ENCODE results near the gene GTF2E1. TPM values are rescaled to one million over a fixed set of nuclear protein-coding genes. Genes with fewer than 3 reads are reported as not detected.

GTF2E1 gene
- total RNA-seq, 2 donors from 2014 or later = 15.3 to 17.5 TPM

GRCh38 chr3:120821426-120821825, 78.9 kb downstream of the GTF2E1 start:
- Histone ChIP-seq H3K27ac (no peak overlapping the region), H3K27me3 (replicated peaks; ENCODE audit: insufficient read depth) (no peaks in the 10 kb centered on the region), H3K4me3 (no peak overlapping the region), H3K4me1 (replicated peaks) (no peaks in the 10 kb centered on the region), H3K9me3 (no peaks in the 10 kb centered on the region), H3K36me3 (no peaks in the 10 kb centered on the region)
- no peak for DNase-seq (ENCODE audit: low spot score)
- intact Hi-C loops (cut with DNase I) = no loop called here
- TF ChIP-seq POLR2AphosphoS5 (IDR thresholded peaks at IDR 0.05) = no peak
- TF ChIP-seq CTCF (IDR thresholded peaks at IDR 0.05) = no peak
- TF ChIP-seq POLR2A (IDR thresholded peaks at IDR 0.05) = no peak

- Histone ChIP-seq H3K27me3 (replicated peaks; ENCODE audit: insufficient read depth) (no peaks in the 10 kb centered on the region), H3K9me3 (no peaks in the 10 kb centered on the region), H3K36me3 (no peaks in the 10 kb centered on the region), H3K27ac (no peak overlapping the region), H3K4me3 (no peak overlapping the region), H3K4me1 (replicated peaks) (no peaks in the 10 kb centered on the region)
- TF ChIP-seq POLR2A (IDR thresholded peaks at IDR 0.05) = no peak
- no peak for TF ChIP-seq CTCF (IDR thresholded peaks at IDR 0.05)
- TF ChIP-seq POLR2AphosphoS5 (IDR thresholded peaks at IDR 0.05) = no peak
- intact Hi-C loops (cut with DNase I) = no loop called here
- DNase-seq (ENCODE audit: low spot score) = no peak
- WGBS = 94% methylated on average over 3 of the region's 3 CpGs
Observed at GRCh38 chr3:120823156-120823555, 80.6 kb downstream of the GTF2E1 start.

GRCh38 chr3:120824613-120825012, 82.1 kb downstream of the GTF2E1 start:
- Histone ChIP-seq H3K36me3 (no peaks in the 10 kb centered on the region), H3K9me3 (no peaks in the 10 kb centered on the region), H3K27me3 (replicated peaks; ENCODE audit: insufficient read depth) (no peaks in the 10 kb centered on the region), H3K27ac (no peak overlapping the region), H3K4me3 (no peak overlapping the region), H3K4me1 (replicated peaks) (no peaks in the 10 kb centered on the region)
- no peak for TF ChIP-seq CTCF (IDR thresholded peaks at IDR 0.05)
- no peak for TF ChIP-seq POLR2A (IDR thresholded peaks at IDR 0.05)
- no peak for TF ChIP-seq POLR2AphosphoS5 (IDR thresholded peaks at IDR 0.05)
- intact Hi-C loops (cut with DNase I) = no loop called here
- 71% methylated on average over 1 of the region's 1 CpG for WGBS
- DNase-seq (ENCODE audit: low spot score) = no peak

GRCh38 chr3:120828796-120829195, 86.3 kb downstream of the GTF2E1 start:
- intact Hi-C loops (cut with DNase I) = no loop called here
- Histone ChIP-seq H3K4me1 (replicated peaks) (no peaks in the 10 kb centered on the region), H3K4me3 (no peak overlapping the region), H3K36me3 (no peaks in the 10 kb centered on the region), H3K27ac (no peak overlapping the region), H3K9me3 (no peaks in the 10 kb centered on the region), H3K27me3 (replicated peaks; ENCODE audit: insufficient read depth) (no peaks in the 10 kb centered on the region)
- TF ChIP-seq POLR2A (IDR thresholded peaks at IDR 0.05) = no peak
- no peak for TF ChIP-seq CTCF (IDR thresholded peaks at IDR 0.05)
- no peak for TF ChIP-seq POLR2AphosphoS5 (IDR thresholded peaks at IDR 0.05)
- DNase-seq (ENCODE audit: low spot score) = no peak
- whole genome bisulfite sequencing = 38% methylated on average over 1 of the region's 1 CpG

- no peaks in the 10 kb centered on the region for H3K4me1 ChIP-seq (replicated peaks)
- TF ChIP-seq CTCF (IDR thresholded peaks at IDR 0.05) = no peak
- TF ChIP-seq POLR2AphosphoS5 (IDR thresholded peaks at IDR 0.05) = no peak
- no peak for TF ChIP-seq POLR2A (IDR thresholded peaks at IDR 0.05)
- intact Hi-C loops (cut with DNase I) = no loop called here
Observed at GRCh38 chr3:120831066-120831465, 88.5 kb downstream of the GTF2E1 start.

More at GRCh38 chr3:120831066-120831465, 88.5 kb downstream of the GTF2E1 start:
- H3K27ac ChIP-seq = no peak overlapping the region
- DNase-seq (ENCODE audit: low spot score) = no peak
- no peak overlapping the region for H3K4me3 ChIP-seq
- 78% methylated on average over 4 of the region's 4 CpGs for WGBS
- no peaks in the 10 kb centered on the region for H3K27me3 ChIP-seq (replicated peaks; ENCODE audit: insufficient read depth)
- H3K36me3 ChIP-seq = no peaks in the 10 kb centered on the region
- no peaks in the 10 kb centered on the region for H3K9me3 ChIP-seq

Small RNA genes within 50 kb of the gene (small RNA-seq; reads per million reads assigned to genes)
- gene MTCO1P29 (0 reads per million in 2 donors), gene MTCO2P29 (0 reads per million in 2 donors)

Other genes starting within 250 kb of the GTF2E1 start
- gene NDUFB4, start 146.4 kb upstream of the GTF2E1 start, total RNA-seq = 100 to 1,000 TPM in 1 of 2 donors, 10 to 100 TPM in 1; 83.3 to 159 TPM
- 100 to 1,000 TPM in 1 of 2 donors, 10 to 100 TPM in 1; 47.1 to 104 TPM for gene HGD, start 60.5 kb upstream of the GTF2E1 start, total RNA-seq
- 10 to 100 TPM; 13.5 to 24.2 TPM for gene RABL3, start 228 bp upstream of the GTF2E1 start, total RNA-seq
- 1 to 10 TPM; 2.6 to 4.8 TPM for gene STXBP5L, start 165.5 kb downstream of the GTF2E1 start, total RNA-seq

All from prostate gland (tissue), 2 donors.